Measurements from ENCODE around the gene NPPA. TPM values are rescaled to one million over a fixed set of nuclear protein-coding genes. Genes with fewer than 3 reads are reported as not detected.

NPPA gene
- total and polyA plus RNA-seq, 2 donors (not counting 1 experiment from before 2014, with no cell fraction given) = not detected

GRCh38 chr1:11823366-11824137, 24.0 kb downstream of the NPPA start:
- peak in 1 of 2 donors; percentile 76 for DNase-seq (ENCODE audit: low read depth in 2 of 2)
- Histone ChIP-seq H2AFZ (ENCODE audit: low read length) (no peak overlapping the region), H3K4me2 (ENCODE audit: extremely low read depth, insufficient read depth, low read length) (no peak overlapping the region), H3K9ac (ENCODE audit: insufficient read depth, low read length) (no peak overlapping the region), H3K4me3 (replicated peaks in 1 of 4; ENCODE audit: control extremely low read depth in 1 of 4, insufficient read depth in 1 of 4, low read depth in 3 of 4, low read length in 4 of 4) (no peak overlapping the region), H3K4me1 (ENCODE audit: control insufficient read depth, extremely low read depth, insufficient read depth, low read length) (peaks cover 3% of the 10 kb centered on the region), H3K9me3 (ENCODE audit: control insufficient read depth, insufficient read depth, low read depth, low read length) (no peaks in the 10 kb centered on the region), H3K27ac (ENCODE audit: insufficient read depth, low read length) (no peak overlapping the region), H3K79me2 (ENCODE audit: control insufficient read depth, insufficient read depth, low read length) (no peaks in the 10 kb centered on the region), H3K36me3 (ENCODE audit: control insufficient read depth, insufficient read depth, low read length) (peaks cover 20% of the 10 kb centered on the region), H4K20me1 (ENCODE audit: control insufficient read depth, extremely low read depth, insufficient read depth, low read length) (no peaks in the 10 kb centered on the region), H3K27me3 (ENCODE audit: control insufficient read depth, insufficient read depth, low read length) (no peaks in the 10 kb centered on the region)
- TF ChIP-seq CTCF (conservative IDR thresholded peaks at IDR 0.05 in 1 of 2, IDR thresholded peaks at IDR 0.05 in 1 of 2; ENCODE audit: low read depth in 1 of 2, low read length in 2 of 2) = no peak
- no peak for TF ChIP-seq EZH2 (IDR thresholded peaks at IDR 0.05; ENCODE audit: low read length, missing control alignments)

- Histone ChIP-seq H3K27me3 (ENCODE audit: control insufficient read depth, insufficient read depth, low read length) (no peaks in the 10 kb centered on the region), H2AFZ (ENCODE audit: low read length) (no peak overlapping the region), H3K36me3 (ENCODE audit: control insufficient read depth, insufficient read depth, low read length) (peaks cover 19% of the 10 kb centered on the region), H3K27ac (ENCODE audit: insufficient read depth, low read length) (no peak overlapping the region), H3K9me3 (ENCODE audit: control insufficient read depth, insufficient read depth, low read depth, low read length) (no peaks in the 10 kb centered on the region), H3K79me2 (ENCODE audit: control insufficient read depth, insufficient read depth, low read length) (no peaks in the 10 kb centered on the region), H3K4me3 (replicated peaks in 1 of 4; ENCODE audit: control extremely low read depth in 1 of 4, insufficient read depth in 1 of 4, low read depth in 3 of 4, low read length in 4 of 4) (no peak overlapping the region), H4K20me1 (ENCODE audit: control insufficient read depth, extremely low read depth, insufficient read depth, low read length) (no peaks in the 10 kb centered on the region), H3K4me2 (ENCODE audit: extremely low read depth, insufficient read depth, low read length) (no peak overlapping the region), H3K9ac (ENCODE audit: insufficient read depth, low read length) (no peak overlapping the region), H3K4me1 (ENCODE audit: control insufficient read depth, extremely low read depth, insufficient read depth, low read length) (peaks cover 3% of the 10 kb centered on the region)
- no peak for TF ChIP-seq CTCF (conservative IDR thresholded peaks at IDR 0.05 in 1 of 2, IDR thresholded peaks at IDR 0.05 in 1 of 2; ENCODE audit: low read depth in 1 of 2, low read length in 2 of 2)
- no peak for TF ChIP-seq EZH2 (IDR thresholded peaks at IDR 0.05; ENCODE audit: low read length, missing control alignments)
- peak in 1 of 2 donors; percentile 41 for DNase-seq (ENCODE audit: low read depth in 2 of 2)
Measured at GRCh38 chr1:11822091-11822490, 25.5 kb downstream of the NPPA start.

- Histone ChIP-seq H3K4me1 (ENCODE audit: control insufficient read depth, extremely low read depth, insufficient read depth, low read length) (peaks cover 3% of the 10 kb centered on the region), H3K79me2 (ENCODE audit: control insufficient read depth, insufficient read depth, low read length) (peaks cover 3% of the 10 kb centered on the region), H3K9me3 (ENCODE audit: control insufficient read depth, insufficient read depth, low read depth, low read length) (no peaks in the 10 kb centered on the region), H2AFZ (ENCODE audit: low read length) (no peak overlapping the region), H3K27ac (ENCODE audit: insufficient read depth, low read length) (no peak overlapping the region), H3K4me3 (replicated peaks in 1 of 4; ENCODE audit: control extremely low read depth in 1 of 4, insufficient read depth in 1 of 4, low read depth in 3 of 4, low read length in 4 of 4) (no peak overlapping the region), H4K20me1 (ENCODE audit: control insufficient read depth, extremely low read depth, insufficient read depth, low read length) (no peaks in the 10 kb centered on the region), H3K4me2 (ENCODE audit: extremely low read depth, insufficient read depth, low read length) (no peak overlapping the region), H3K27me3 (ENCODE audit: control insufficient read depth, insufficient read depth, low read length) (no peaks in the 10 kb centered on the region), H3K9ac (ENCODE audit: insufficient read depth, low read length) (no peak overlapping the region), H3K36me3 (ENCODE audit: control insufficient read depth, insufficient read depth, low read length) (peaks cover 16% of the 10 kb centered on the region)
- TF ChIP-seq EZH2 (IDR thresholded peaks at IDR 0.05; ENCODE audit: low read length, missing control alignments) (no peak), CTCF (conservative IDR thresholded peaks at IDR 0.05 in 1 of 2, IDR thresholded peaks at IDR 0.05 in 1 of 2; ENCODE audit: low read depth in 1 of 2, low read length in 2 of 2) (no peak)
- DNase-seq (ENCODE audit: low read depth in 2 of 2) = no peak
Measured at GRCh38 chr1:11817192-11817591, 30.4 kb downstream of the NPPA start.

Data from fibroblast of lung (primary cell).